ENCODE results near the gene GATAD2B.
A peak's percentile ranks its signal among the peaks of the same experiment; 100 is the strongest.
"Not testable (repeated sequence)": the region's sequence is repeated elsewhere in the genome, so short reads cannot be mapped to it uniquely, and the experiment has no call there.

GATAD2B gene

GRCh38 chr1:153776352-153776751, 146.4 kb downstream of the GATAD2B start:
- DNase-seq, result no peak

DNA sequence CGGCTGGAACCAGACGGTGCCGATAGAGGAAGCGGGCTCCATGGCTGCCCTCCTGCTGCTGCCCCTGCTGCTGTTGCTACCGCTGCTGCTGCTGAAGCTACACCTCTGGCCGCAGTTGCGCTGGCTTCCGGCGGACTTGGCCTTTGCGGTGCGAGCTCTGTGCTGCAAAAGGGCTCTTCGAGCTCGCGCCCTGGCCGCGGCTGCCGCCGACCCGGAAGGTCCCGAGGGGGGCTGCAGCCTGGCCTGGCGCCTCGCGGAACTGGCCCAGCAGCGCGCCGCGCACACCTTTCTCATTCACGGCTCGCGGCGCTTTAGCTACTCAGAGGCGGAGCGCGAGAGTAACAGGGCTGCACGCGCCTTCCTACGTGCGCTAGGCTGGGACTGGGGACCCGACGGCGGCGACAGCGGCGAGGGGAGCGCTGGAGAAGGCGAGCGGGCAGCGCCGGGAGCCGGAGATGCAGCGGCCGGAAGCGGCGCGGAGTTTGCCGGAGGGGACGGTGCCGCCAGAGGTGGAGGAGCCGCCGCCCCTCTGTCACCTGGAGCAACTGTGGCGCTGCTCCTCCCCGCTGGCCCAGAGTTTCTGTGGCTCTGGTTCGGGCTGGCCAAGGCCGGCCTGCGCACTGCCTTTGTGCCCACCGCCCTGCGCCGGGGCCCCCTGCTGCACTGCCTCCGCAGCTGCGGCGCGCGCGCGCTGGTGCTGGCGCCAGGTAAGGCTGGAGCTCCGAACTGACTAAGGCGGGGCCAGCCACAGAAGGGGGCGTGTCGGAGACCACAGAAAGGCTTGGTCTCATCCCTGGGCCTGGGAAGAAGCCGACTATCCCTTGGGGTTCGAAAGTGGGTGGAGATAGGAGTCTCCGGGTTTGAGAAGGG, 147.1 kb downstream of the GATAD2B start:
- DNase-seq, result peak; percentile 41

DNA sequence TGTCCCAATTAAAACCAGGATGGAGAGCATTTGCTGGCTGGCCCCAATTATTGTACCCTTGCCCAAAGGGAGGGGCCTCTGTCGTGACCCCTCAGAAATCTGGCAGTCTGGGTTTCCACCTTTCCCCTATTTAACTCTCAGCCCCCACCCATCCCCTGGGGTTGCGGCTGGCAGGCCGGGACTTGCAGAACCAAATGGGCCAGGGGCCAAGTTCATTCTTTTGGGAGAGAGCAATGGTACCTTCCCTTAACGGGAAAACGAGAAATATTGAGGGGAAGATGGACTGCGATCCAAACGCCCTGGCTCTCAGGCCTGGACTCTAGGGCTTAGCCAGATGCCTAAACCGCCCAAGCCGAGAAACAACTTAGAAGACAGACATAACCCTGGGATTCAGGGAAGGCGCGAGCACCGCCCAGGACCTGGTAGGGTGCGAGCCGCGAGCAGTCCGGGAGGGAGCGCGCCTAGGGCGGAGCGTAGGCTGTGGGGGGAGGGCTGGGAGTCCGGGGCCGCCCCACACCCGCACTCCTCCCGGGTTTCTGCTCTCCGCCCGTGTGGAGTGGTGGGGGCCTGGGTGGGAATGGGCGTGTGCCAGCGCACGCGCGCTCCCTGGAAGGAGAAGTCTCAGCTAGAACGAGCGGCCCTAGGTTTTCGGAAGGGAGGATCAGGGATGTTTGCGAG, 147.9 kb downstream of the GATAD2B start, which contains the start of gene SLC27A3:
Gene SLC27A3 (plus strand): TSS at position 628 of the 678 bp plus-strand sequence. CDS start 91 bp downstream, outside the sequence.
- peak; percentile 53 for DNase-seq

DNA sequence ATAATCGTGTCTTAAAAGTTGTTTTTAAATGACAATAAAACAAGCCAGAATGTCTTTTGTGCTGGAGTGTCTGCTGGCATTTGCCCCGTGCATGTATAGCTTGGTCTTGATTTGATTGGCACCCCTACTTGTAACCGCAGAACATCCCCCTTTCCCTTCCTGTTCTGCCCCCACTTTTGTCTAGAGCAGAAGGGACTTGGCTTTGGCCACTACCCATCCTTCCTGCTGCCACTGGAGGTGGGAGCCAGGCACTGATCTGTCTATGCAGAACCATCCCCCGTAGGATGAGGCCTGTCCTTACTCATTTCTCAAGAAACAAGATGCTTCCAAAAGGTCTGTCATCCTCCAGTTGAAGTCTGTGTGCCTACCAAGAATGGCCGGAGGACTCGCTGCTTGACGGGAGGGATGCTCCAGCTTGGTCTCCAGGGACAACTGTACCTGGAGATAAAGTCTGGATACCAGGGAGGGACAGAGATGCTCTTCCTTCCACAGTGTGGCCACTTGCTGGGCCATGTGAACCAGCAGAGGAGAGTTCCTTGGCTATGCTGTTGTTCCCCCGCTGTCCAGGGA, 148.7 kb downstream of the GATAD2B start:
- DNase-seq, result no peak

- no peak for DNase-seq
Observed at GRCh38 chr1:153773096-153773921, 149.5 kb downstream of the GATAD2B start.

DNA sequence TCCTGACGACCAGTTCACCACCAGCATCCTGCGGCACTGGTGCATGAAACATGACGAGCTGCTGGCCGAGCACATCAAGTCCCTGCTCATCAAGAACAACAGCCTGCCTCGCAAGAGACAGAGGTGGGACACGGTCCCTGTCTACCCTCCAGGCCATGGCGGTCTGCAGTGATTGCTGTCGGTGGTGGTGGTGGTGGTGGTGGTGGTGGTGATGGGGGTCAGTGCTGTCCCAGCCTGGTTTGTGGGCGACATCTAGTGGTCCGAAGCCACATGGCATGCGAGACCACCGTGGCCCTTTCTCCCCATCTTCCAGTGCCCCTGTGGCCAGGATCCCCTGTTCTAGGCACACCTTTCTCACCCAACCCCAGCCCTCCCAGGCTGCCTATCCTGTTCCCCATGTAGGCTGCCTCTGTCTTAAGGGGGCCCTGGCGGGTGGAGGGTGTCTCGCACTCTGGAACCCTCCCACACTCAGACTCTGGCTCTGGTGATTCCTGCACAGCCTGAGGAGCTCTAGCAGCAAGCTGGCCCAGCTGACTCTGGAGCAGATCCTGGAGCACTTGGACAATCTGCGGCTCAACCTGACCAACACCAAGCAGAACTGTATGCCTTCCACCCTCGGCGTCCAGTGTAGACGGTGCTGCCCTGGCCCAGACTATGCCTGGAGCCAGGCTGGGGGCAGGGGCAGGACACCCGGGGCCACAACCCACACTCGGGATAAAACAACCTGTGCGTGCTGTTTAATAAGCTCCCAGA, 150.8 kb downstream of the GATAD2B start:
- no peak for DNase-seq

GRCh38 chr1:153771261-153771660, 151.5 kb downstream of the GATAD2B start:
- DNase-seq, result no peak

DNA sequence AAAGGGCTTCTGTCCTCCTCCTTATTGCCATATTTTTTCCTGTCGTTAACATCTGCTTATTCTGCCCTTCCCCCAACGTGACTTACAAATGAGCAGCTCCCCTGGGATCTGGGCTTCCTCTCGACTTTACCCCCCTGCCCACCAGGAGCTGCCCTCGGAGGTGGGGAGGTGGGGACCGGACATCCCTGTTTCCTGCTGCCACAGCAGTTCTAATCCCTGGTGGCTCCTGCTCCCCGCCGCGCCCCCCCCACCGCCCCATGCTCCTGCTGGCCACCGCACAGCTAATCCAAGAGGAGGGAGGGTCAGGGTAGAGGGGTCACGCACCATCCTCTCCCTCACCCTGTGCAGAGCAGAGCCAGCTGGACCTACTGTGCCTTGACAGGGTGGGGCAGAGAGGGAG, 152.0 kb downstream of the GATAD2B start:
- DNase-seq, result peak; percentile 16

GRCh38 chr1:153769221-153769620, 153.6 kb downstream of the GATAD2B start:
- no peak for DNase-seq

GRCh38 chr1:153768316-153769181, 154.2 kb downstream of the GATAD2B start:
- DNase-seq, result no peak

DNA sequence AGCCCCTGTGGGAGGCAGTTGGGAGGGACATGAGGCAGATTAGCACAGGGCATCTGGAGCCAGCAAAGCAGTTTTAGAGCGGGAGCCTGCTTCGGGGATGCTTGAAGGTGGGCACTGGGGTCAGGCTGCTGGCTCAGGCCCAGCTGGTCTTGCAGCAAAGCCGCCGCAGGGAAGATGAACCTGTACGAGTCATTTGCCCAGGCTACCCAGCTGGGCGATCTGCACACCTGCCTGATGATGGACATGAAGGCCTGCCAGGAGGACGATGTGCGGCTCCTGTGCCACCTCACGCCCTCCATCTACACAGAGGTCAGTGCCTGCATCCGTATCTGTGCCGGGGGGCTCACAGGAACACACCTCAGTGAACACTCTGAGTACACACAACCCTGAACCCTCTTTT, 155.3 kb downstream of the GATAD2B start:
- no peak for DNase-seq

DNA sequence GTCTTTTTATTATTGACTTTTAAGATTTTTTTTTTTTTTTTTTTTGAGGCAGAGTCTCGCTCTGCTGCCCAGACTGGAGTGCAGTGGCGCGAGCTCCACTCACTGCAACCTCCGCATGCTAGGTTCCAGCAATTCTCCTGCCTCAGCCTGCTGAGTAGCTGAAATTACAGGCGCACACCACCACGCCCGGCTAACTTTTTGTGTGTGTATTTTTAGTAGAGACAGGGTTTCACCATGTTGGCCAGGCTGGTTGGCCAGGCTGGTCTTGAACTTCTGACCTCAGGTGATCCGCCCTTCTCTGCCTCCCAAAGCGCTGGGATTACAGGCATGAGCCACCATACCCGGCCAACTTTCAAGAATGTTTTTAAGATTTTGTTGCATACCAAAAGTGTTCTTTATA, 156.1 kb downstream of the GATAD2B start:
- DNase-seq, result not testable (repeated sequence)

GRCh38 chr1:153764310-153764709, 158.5 kb downstream of the GATAD2B start:
- no peak for DNase-seq

DNA sequence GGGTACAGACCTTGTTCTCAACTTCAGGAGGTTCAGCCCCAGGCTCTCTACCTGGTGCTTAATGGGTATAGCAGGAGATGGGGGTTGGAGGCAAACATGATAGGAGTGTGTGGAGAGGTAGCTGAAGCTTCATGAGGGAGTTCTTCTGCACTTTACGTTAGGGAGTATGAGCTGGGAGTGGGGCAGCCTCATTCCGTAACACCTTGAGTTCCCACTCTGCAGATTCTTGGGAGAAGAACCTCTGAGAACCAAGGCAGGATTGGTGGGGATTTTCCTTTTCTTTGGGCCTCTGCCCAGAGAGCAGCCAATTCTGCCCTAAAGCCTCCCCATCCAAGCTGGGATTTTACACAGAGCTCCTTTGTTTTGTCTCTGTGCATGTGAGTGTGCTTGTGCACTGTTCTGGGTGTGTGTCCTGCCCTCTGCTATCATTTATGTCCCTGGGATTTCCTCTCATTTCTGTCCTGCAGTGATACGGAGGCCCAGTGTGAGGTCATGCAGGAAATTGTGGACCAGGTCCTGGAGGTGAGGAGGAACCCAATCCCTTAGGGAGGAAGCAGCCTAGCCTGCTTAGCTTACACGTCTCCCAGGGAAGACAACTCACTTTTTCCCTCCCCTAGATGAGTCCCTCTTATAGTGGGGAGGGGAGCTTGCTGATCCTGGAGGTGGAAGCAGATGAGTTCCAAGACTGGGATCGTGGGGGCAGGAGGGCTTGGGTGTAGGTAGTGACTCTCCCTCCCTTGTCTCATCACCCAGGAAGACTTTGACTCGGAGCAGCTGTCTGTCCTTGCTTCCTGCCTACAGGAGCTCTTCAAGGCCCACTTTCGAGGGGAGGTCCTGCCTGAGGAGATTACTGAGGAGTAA, 159.2 kb downstream of the GATAD2B start:
- DNase-seq, result no peak

DNA sequence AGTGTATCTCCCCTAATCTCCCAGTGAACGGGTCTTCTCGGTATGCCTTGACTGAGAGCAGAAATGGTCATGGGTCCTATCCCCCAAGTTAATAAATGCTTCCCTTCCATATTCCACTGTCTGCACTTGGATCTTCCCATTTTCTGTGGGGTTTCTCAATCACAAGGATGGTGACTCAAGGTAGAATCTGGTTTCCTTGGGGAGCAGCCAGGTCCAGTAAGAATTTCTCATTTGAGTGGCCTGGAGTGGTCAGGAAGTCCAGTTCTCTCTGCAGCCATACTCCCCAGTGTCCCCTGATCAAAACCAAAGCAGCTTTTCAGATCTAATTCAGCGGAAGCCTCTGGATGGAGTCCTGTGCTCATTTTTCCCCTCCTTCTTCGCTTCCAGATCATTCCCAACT, 162.3 kb downstream of the GATAD2B start:
- DNase-seq, result no peak
